ENCODE data around the gene PHYHD1. TPM values are rescaled to one million over a fixed set of nuclear protein-coding genes. Genes with fewer than 3 reads are reported as not detected.
A peak's percentile ranks its signal among the peaks of the same experiment; 100 is the strongest.

Gene PHYHD1
- total and polyA plus RNA-seq, 2 of the 4 experiments (the other 2 are of a cell fraction), result 2.2 to 8.4 TPM

- ChIA-PET POLR2A (ENCODE audit: unreplicated experiment) (no interaction called here), CTCF (no interaction called here)
- Histone ChIP-seq H3K9me1 (ENCODE audit: insufficient read depth, low read length) (peaks cover 24% of the 10 kb centered on the region), H3K4me2 (ENCODE audit: low read depth, low read length) (peak overlapping the region; percentile 63), H3K4me1 (ENCODE audit: control insufficient read depth, insufficient read depth, low read length) (peaks cover 33% of the 10 kb centered on the region), H4K91ac (ENCODE audit: insufficient read depth, low read depth, low read length) (peak overlapping the region; percentile 83), H3K4me3 (ENCODE audit: insufficient read depth, low read depth, low read length) (no peak overlapping the region), H2AK5ac (ENCODE audit: low read depth, low read length) (peak overlapping the region; percentile 93), H3K18ac (ENCODE audit: low read depth, low read length) (peak overlapping the region; percentile 73), H3K14ac (replicated peaks; ENCODE audit: low read depth, low read length) (peak overlapping the region; percentile 77), H2BK20ac (ENCODE audit: low read depth, low read length) (peak overlapping the region; percentile 66), H3K4ac (ENCODE audit: low read depth, low read length) (peak overlapping the region; percentile 87), H3K9me3 (ENCODE audit: control insufficient read depth, insufficient read depth, low read length) (no peaks in the 10 kb centered on the region), H4K5ac (ENCODE audit: low read depth, low read length) (peak overlapping the region; percentile 86), H2AFZ (replicated peaks; ENCODE audit: low read length, poor library complexity) (peak overlapping the region; percentile 53), H4K8ac (ENCODE audit: low read depth in 2 of 2, low read length in 2 of 2) (peak overlapping the region; percentile 64 to 73), H3K27me3 (ENCODE audit: control insufficient read depth, insufficient read depth, low read length) (no peaks in the 10 kb centered on the region), H3K56ac (ENCODE audit: extremely low read depth, insufficient read depth, low read length) (peak overlapping the region; percentile 32; the same call in 1 of the 2 replicates), H3K36me3 (ENCODE audit: control insufficient read depth, insufficient read depth, low read length) (peaks cover 41% of the 10 kb centered on the region), H2BK5ac (ENCODE audit: low read depth, low read length, poor library complexity, severe bottlenecking) (peak overlapping the region; percentile 90), H2BK15ac (ENCODE audit: low read depth, low read length) (peak overlapping the region; percentile 69; the same call in 1 of the 3 replicates), H3K9ac (ENCODE audit: low read depth, low read length) (peak overlapping the region; percentile 30), H3K27ac (ENCODE audit: insufficient read depth, low read length) (peak overlapping the region; percentile 91), H3K79me1 (ENCODE audit: low read depth in 1 of 2, low read length in 2 of 2) (peaks cover 27 to 70% of the 10 kb centered on the region in 2 experiments), H2AK9ac (replicated peaks; ENCODE audit: low read depth, low read length, poor library complexity) (peak overlapping the region; percentile 98), H2BK120ac (ENCODE audit: low read depth, low read length) (peak overlapping the region; percentile 78), H4K20me1 (ENCODE audit: insufficient read depth, low read length) (peaks cover 17% of the 10 kb centered on the region), H3K23ac (ENCODE audit: low read depth, low read length) (peak overlapping the region; percentile 64; the same call in 1 of the 2 replicates)
- in situ Hi-C loops (cut with MboI; ENCODE audit: low sequenced_read_pairs) (no loop called here), intact Hi-C loops (cut with micrococcal nuclease) (no loop called here), dilution Hi-C loops (cut with HindIII; ENCODE audit: low sequenced_read_pairs, unreplicated experiment) (no loop called here)
- TF ChIP-seq RFX5 (IDR thresholded peaks at IDR 0.05; ENCODE audit: low read depth, low read length), result no peak
- TF ChIP-seq CEBPB (IDR thresholded peaks at IDR 0.05; ENCODE audit: low read depth, low read length), result no peak
- TF ChIP-seq NFE2L2 (IDR thresholded peaks at IDR 0.05; ENCODE audit: low read depth, low read length), result no peak
- peak; percentile 75 for TF ChIP-seq USF2 (IDR thresholded peaks at IDR 0.05; ENCODE audit: low read depth, low read length)
- TF ChIP-seq RAD21 (IDR thresholded peaks at IDR 0.05; ENCODE audit: low read length), result no peak
- TF ChIP-seq SMC3 (IDR thresholded peaks at IDR 0.05; ENCODE audit: low read depth, low read length), result no peak
- no peak for TF ChIP-seq ELK1 (IDR thresholded peaks at IDR 0.05; ENCODE audit: borderline replicate concordance, low read depth, low read length)
- TF ChIP-seq MXI1 (IDR thresholded peaks at IDR 0.05; ENCODE audit: borderline replicate concordance, low read depth, low read length), result 0 out of 2 replicates have a peak, but pooled peaks have one; percentile 11
- TF ChIP-seq MAZ (IDR thresholded peaks at IDR 0.05; ENCODE audit: borderline replicate concordance, low read depth, low read length), result peak; percentile 96
- TF ChIP-seq CHD1 (IDR thresholded peaks at IDR 0.05; ENCODE audit: low read depth, low read length), result no peak
- no peak for TF ChIP-seq POLR2A (IDR thresholded peaks at IDR 0.05; ENCODE audit: low read depth, low read length)
- TF ChIP-seq RCOR1 (IDR thresholded peaks at IDR 0.05; ENCODE audit: insufficient replicate concordance, low read length), result no peak
- TF ChIP-seq MAFK (IDR thresholded peaks at IDR 0.05; ENCODE audit: low read depth, low read length), result no peak
- peak; percentile 68; the same call in 1 of the 2 replicates for TF ChIP-seq FOS (IDR thresholded peaks at IDR 0.05; ENCODE audit: low read depth, low read length)
- 0 out of 2 replicates have a peak, but pooled peaks have one; percentile 25 for TF ChIP-seq BHLHE40 (IDR thresholded peaks at IDR 0.05; ENCODE audit: low read depth, low read length)
- BruUV-seq (replicated peaks), result no TSS peak
- ATAC-seq (ENCODE audit: low read depth) (peak; percentile 91), DNase-seq (peak; percentile 81)
- WGBS, 2 experiments (ENCODE audit: extremely low coverage in 2 of 2, insufficient read length in 1 of 2), result 80% methylated on average over 1 of the region's 17 CpGs; no CpG with 5 or more reads in 1 of the 2 experiments
Observed at GRCh38 chr9:128892221-128892921, 28.4 kb upstream of the PHYHD1 start.
